Astrocyte (in vitro differentiated cells and primary cell): ENCODE measurements around the gene SPNS2. TPM values are rescaled to one million over a fixed set of nuclear protein-coding genes. Genes with fewer than 3 reads are reported as not detected.

Source experiments
- DNase-seq: peaks from one replicate; pipeline ENCODE4 v3.0.0-alpha.2; 2010; ENCODE audit warnings: low read depth
- FAIRE-seq: peaks from 2 replicates; lab custom pipeline; 2011; peaks lifted over from hg19 to GRCh38; lab: Jason Lieb, UNC
- H2AFZ ChIP-seq: 2 replicates; pipeline ENCODE4 v1.6.0; 2012; ENCODE audit warnings: low read depth, low read length, inconsistent platforms
- H3K27ac ChIP-seq: 2 replicates; pipeline ENCODE4 v1.5.1; 2011; ENCODE audit warnings: low read depth, low read length, inconsistent platforms
- H3K27me3 ChIP-seq: 2 replicates; pipeline ENCODE4 v1.6.0; 2011; ENCODE audit warnings: low read length, inconsistent platforms; ENCODE audit not compliant: insufficient read depth
- H3K36me3 ChIP-seq: 2 replicates; pipeline ENCODE4 v1.5.1; 2011; ENCODE audit warnings: low read length, inconsistent platforms; ENCODE audit not compliant: insufficient read depth
- H3K4me1 ChIP-seq: 2 replicates; pipeline ENCODE4 v1.5.1; 2011; ENCODE audit warnings: low read length, inconsistent platforms; ENCODE audit not compliant: insufficient read depth
- H3K4me2 ChIP-seq: 2 replicates; pipeline ENCODE4 v1.6.0; 2012; ENCODE audit warnings: low read length, inconsistent platforms
- H3K4me3 ChIP-seq: 2 replicates; pipeline ENCODE4 v1.5.1; 2011; ENCODE audit warnings: low read depth, mild to moderate bottlenecking, low read length, inconsistent platforms; ENCODE audit not compliant: insufficient read depth
- H3K79me2 ChIP-seq: 2 replicates; pipeline ENCODE4 v1.6.0; 2012; ENCODE audit warnings: mild to moderate bottlenecking, low read length, inconsistent platforms; ENCODE audit not compliant: insufficient read depth
- H3K9ac ChIP-seq: 2 replicates; pipeline ENCODE4 v1.6.0; 2012; ENCODE audit warnings: mild to moderate bottlenecking, low read length, inconsistent platforms
- H3K9me3 ChIP-seq: 2 replicates; pipeline ENCODE4 v1.5.1; 2012; ENCODE audit warnings: low read depth, mild to moderate bottlenecking, low read length, inconsistent platforms; ENCODE audit not compliant: insufficient read depth
- H4K20me1 ChIP-seq: 2 replicates; pipeline ENCODE4 v1.6.0; 2012; ENCODE audit warnings: low read length, inconsistent platforms; ENCODE audit not compliant: insufficient read depth
- H3K27ac Mint-ChIP-seq: one replicate; pipeline ENCODE4 v1.8.0; 2021; ENCODE audit warnings: mild to moderate bottlenecking, mixed read lengths; ENCODE audit not compliant: unreplicated experiment
- H3K27me3 Mint-ChIP-seq: one replicate; pipeline ENCODE4 v1.8.0; 2021; ENCODE audit warnings: low read depth, mixed read lengths; ENCODE audit not compliant: unreplicated experiment
- H3K36me3 Mint-ChIP-seq: one replicate; pipeline ENCODE4 v1.8.0; 2021; ENCODE audit warnings: low read depth, mixed read lengths; ENCODE audit not compliant: unreplicated experiment
- H3K4me1 Mint-ChIP-seq: one replicate; pipeline ENCODE4 v1.8.0; 2021; ENCODE audit warnings: low read depth, mixed read lengths; ENCODE audit not compliant: unreplicated experiment
- H3K4me3 Mint-ChIP-seq: one replicate; pipeline ENCODE4 v1.8.0; 2021; ENCODE audit warnings: mild to moderate bottlenecking, moderate library complexity, mixed read lengths; ENCODE audit not compliant: unreplicated experiment
- H3K9me3 Mint-ChIP-seq: one replicate; pipeline ENCODE4 v1.8.0; 2021; ENCODE audit warnings: mild to moderate bottlenecking, mixed read lengths; ENCODE audit not compliant: unreplicated experiment
- EZH2 ChIP-seq: IDR thresholded peaks from 2 replicates; pipeline ENCODE4 v1.6.1; 2012; ENCODE audit warnings: mild to moderate bottlenecking, low read length, inconsistent platforms; ENCODE audit not compliant: insufficient read depth
- total RNA-seq: library from RNA; stranded (reverse); gene quantifications from 2 replicates; pipeline ENCODE4 v1.2.1, GENCODE V29; 2021
- TF ChIP-seq, protein P1 (sequence below): IDR thresholded peaks from 2 replicates; pipeline ENCODE4 v1.5.1; 2011; ENCODE audit warnings: low read depth, mild to moderate bottlenecking, inconsistent platforms, low read length, moderate library complexity; ENCODE audit not compliant: insufficient read depth

The SPNS2 gene
- total RNA-seq, 1 donor from 2014 or later, result 4.3 TPM

DNA sequence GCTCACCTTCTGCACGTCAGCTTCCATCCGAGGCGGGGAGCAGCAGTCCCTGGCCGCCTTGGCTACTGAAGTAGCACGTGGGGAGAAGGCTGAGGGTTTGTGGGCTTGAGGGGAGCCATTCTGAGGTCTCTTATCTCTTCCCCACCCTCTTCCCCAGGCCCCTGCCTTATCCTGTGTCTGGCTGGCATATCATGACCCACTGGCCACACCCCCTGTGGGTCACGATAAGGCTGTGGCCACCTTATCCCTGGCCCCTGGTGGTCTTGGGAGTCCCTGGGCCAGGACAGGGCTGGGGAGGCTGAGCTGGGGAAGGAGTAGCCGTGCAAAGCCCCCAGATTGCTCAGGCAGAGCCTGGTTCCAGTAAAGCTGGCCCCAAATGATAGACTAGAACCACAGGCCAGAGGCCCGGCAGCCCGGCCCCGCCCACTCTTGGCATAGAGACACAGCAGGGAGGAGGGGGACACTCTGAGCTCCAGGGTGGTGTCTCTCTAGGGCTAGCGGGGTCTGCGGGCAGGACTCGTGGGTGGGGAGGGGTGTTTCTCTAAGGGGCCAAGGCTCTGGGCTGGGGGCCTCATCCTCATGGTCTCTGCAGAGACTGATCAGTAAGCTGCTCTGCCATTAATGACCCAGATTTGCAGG is 7.6 kb downstream of the SPNS2 start:
- H3K4me1 Mint-ChIP-seq, result no peaks in the 10 kb centered on the region
- FAIRE-seq (no peak), DNase-seq (no peak)
- H3K27ac Mint-ChIP-seq, result no peak overlapping the region
- no peaks in the 10 kb centered on the region for H3K9me3 ChIP-seq
- H3K27me3 ChIP-seq, result peaks cover 20% of the 10 kb centered on the region
- no peak overlapping the region for H3K4me2 ChIP-seq
- TF ChIP-seq EZH2, result no peak
- TF ChIP-seq, protein P1, sequence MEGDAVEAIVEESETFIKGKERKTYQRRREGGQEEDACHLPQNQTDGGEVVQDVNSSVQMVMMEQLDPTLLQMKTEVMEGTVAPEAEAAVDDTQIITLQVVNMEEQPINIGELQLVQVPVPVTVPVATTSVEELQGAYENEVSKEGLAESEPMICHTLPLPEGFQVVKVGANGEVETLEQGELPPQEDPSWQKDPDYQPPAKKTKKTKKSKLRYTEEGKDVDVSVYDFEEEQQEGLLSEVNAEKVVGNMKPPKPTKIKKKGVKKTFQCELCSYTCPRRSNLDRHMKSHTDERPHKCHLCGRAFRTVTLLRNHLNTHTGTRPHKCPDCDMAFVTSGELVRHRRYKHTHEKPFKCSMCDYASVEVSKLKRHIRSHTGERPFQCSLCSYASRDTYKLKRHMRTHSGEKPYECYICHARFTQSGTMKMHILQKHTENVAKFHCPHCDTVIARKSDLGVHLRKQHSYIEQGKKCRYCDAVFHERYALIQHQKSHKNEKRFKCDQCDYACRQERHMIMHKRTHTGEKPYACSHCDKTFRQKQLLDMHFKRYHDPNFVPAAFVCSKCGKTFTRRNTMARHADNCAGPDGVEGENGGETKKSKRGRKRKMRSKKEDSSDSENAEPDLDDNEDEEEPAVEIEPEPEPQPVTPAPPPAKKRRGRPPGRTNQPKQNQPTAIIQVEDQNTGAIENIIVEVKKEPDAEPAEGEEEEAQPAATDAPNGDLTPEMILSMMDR, result no peak
- H3K79me2 ChIP-seq, result no peaks in the 10 kb centered on the region
- H3K9me3 Mint-ChIP-seq, result peaks cover 8% of the 10 kb centered on the region
- peaks cover 69% of the 10 kb centered on the region for H3K27me3 Mint-ChIP-seq
- H3K27ac ChIP-seq, result no peak overlapping the region
- H3K36me3 ChIP-seq, result no peaks in the 10 kb centered on the region
- no peak overlapping the region for H3K4me3 Mint-ChIP-seq
- no peak overlapping the region for H3K4me3 ChIP-seq
- H3K4me1 ChIP-seq, result peaks cover 8% of the 10 kb centered on the region
- no peak overlapping the region for H3K9ac ChIP-seq
- peaks cover 6% of the 10 kb centered on the region for H3K36me3 Mint-ChIP-seq
- H4K20me1 ChIP-seq, result no peaks in the 10 kb centered on the region
- no peak overlapping the region for H2AFZ ChIP-seq

DNA sequence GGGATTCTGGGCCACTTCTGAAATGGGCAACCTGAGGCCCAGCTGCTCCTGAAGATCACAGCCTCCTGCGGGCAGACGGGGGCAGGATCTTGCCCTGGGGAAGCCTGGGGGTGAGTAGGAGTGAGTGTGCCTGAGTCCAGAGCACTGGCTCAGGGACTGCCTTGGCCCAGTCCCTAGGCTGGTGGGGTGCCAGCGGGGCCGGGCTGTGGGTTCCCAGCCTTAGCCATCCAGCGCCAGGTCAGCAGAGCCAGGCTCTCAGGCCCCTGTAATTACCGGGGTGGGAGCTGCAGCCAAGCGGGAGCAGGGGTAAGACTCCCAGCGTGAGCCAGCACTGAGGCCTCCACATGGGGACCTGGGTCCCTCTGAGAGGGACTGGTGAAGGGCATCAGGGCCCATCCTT is 8.2 kb downstream of the SPNS2 start:
- no peak for FAIRE-seq

More for the DNA sequence above, 8.2 kb downstream of the SPNS2 start:
- no peak for DNase-seq
- Histone ChIP-seq H3K36me3 (no peaks in the 10 kb centered on the region), H3K79me2 (no peaks in the 10 kb centered on the region), H3K9me3 (no peaks in the 10 kb centered on the region), H3K4me2 (no peak overlapping the region), H4K20me1 (no peaks in the 10 kb centered on the region), H2AFZ (no peak overlapping the region), H3K4me1 (peaks cover 8% of the 10 kb centered on the region), H3K4me3 (no peak overlapping the region), H3K9ac (no peak overlapping the region), H3K27ac (no peak overlapping the region), H3K27me3 (peaks cover 16% of the 10 kb centered on the region)
- Mint-ChIP-seq H3K9me3 (peaks cover 8% of the 10 kb centered on the region), H3K4me1 (no peaks in the 10 kb centered on the region), H3K27ac (no peak overlapping the region), H3K27me3 (peaks cover 65% of the 10 kb centered on the region), H3K36me3 (peaks cover 6% of the 10 kb centered on the region), H3K4me3 (no peak overlapping the region)
- TF ChIP-seq, protein P1, result no peak
- TF ChIP-seq EZH2, result no peak
